Testis (tissue), 2 donors: ENCODE measurements around the gene GOLGA6L2.
"Not testable (repeated sequence)": the region's sequence is repeated elsewhere in the genome, so short reads cannot be mapped to it uniquely, and the experiment has no call there.

Experiments used
- POLR2A ChIP-seq: fragments of 450-650 bp; IDR thresholded peaks from one replicate; pipeline ENCODE4 v1.6.1; 2017; ENCODE audit warnings: antibody characterized with exemption, mild to moderate bottlenecking, moderate library complexity
- TF ChIP-seq, protein P1 (sequence below), 3 experiments: fragments of 450-650 bp in 2 of 3; fragments of 200-600 bp in 1 of 3; sonication (generic) in 1 of 3; IDR thresholded peaks; one replicate each; pipeline ENCODE4 v1.5.1; 2016 to 2019; ENCODE audit warnings: antibody characterized with exemption in 3 of 3, mild to moderate bottlenecking in 2 of 3, moderate library complexity in 1 of 3

DNA sequence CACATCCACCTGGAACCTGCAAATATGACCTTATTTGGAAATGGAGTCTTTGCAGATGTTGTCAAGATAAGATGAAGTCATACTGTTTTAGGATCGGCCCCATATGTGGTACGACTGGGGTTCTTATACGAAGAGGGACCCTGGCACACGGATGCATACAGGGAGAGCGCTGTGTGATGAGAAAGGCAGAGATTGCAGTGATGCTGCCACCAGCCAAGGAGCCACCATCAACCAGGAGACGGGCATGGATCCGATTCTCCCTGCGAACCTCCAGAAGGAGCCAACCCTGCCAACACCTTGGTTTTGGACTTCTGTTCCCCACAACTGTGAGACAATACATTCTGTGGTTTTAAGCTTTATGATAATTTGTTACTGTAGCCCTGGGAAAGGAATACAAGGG lies 31.2 kb downstream of the GOLGA6L2 start:
- TF ChIP-seq POLR2A = not testable (repeated sequence)
- TF ChIP-seq, protein P1, sequence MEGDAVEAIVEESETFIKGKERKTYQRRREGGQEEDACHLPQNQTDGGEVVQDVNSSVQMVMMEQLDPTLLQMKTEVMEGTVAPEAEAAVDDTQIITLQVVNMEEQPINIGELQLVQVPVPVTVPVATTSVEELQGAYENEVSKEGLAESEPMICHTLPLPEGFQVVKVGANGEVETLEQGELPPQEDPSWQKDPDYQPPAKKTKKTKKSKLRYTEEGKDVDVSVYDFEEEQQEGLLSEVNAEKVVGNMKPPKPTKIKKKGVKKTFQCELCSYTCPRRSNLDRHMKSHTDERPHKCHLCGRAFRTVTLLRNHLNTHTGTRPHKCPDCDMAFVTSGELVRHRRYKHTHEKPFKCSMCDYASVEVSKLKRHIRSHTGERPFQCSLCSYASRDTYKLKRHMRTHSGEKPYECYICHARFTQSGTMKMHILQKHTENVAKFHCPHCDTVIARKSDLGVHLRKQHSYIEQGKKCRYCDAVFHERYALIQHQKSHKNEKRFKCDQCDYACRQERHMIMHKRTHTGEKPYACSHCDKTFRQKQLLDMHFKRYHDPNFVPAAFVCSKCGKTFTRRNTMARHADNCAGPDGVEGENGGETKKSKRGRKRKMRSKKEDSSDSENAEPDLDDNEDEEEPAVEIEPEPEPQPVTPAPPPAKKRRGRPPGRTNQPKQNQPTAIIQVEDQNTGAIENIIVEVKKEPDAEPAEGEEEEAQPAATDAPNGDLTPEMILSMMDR (IDR thresholded peaks at IDR 0.05) = not testable (repeated sequence)
